OCI-LY3 (cell line): ENCODE data around the gene ATXN7.

Experiments
- H2AFZ ChIP-seq: fragments of 200-600, 300-600 bp; shearing (Covaris generic); 2 replicates; pipeline ENCODE4 v1.6.0; 2014; ENCODE audit warnings: antibody characterized with exemption, low read depth, low read length
- H3K27ac ChIP-seq: fragments of 200-600, 300-600 bp; sonication (generic); 2 replicates; pipeline ENCODE4 v1.5.1; 2014; ENCODE audit warnings: mild to moderate bottlenecking, low read length, moderate library complexity, mixed read lengths
- H3K27me3 ChIP-seq: fragments of 200-600, 300-600 bp; sonication (generic); 2 replicates; pipeline ENCODE4 v1.6.1; 2014; ENCODE audit warnings: low read depth, low read length, mixed read lengths
- H3K36me3 ChIP-seq: fragments of 200-600, 300-600 bp; sonication (generic); replicated peaks from 2 replicates; pipeline ENCODE3; 2014; ENCODE audit warnings: low read depth, low read length, mixed read lengths
- H3K4me1 ChIP-seq: fragments of 300-600, 200-600 bp; sonication (generic); 2 replicates; pipeline ENCODE4 v1.6.1; 2014; ENCODE audit warnings: low read length, mixed read lengths
- H3K4me2 ChIP-seq: fragments of 200-600, 300-600 bp; sonication (generic); 2 replicates; pipeline ENCODE4 v1.6.1; 2014; ENCODE audit warnings: low read length, mixed read lengths
- H3K4me3 ChIP-seq: fragments of 300-600, 200-600 bp; sonication (generic); 2 replicates; pipeline ENCODE4 v1.5.1; 2014; ENCODE audit warnings: antibody characterized with exemption, mild to moderate bottlenecking, low read length, moderate library complexity
- H3K79me2 ChIP-seq: fragments of 300-600, 200-600 bp; shearing (Covaris generic); 2 replicates; pipeline ENCODE4 v1.6.1; 2014; ENCODE audit warnings: mild to moderate bottlenecking, low read length, mixed read lengths
- H3K9ac ChIP-seq: fragments of 300-600, 200-600 bp; shearing (Covaris generic); 2 replicates; pipeline ENCODE4 v1.6.0; 2014; ENCODE audit warnings: mild to moderate bottlenecking, low read length, moderate library complexity
- H3K9me3 ChIP-seq: fragments of 200-600, 300-600 bp; shearing (Covaris generic); 2 replicates; pipeline ENCODE4 v1.6.1; 2014; ENCODE audit warnings: low read length, mixed read lengths; ENCODE audit not compliant: insufficient read depth
- H4K20me1 ChIP-seq: fragments of 200-600, 300-600 bp; sonication (generic); 2 replicates; pipeline ENCODE4 v1.6.1; 2016; ENCODE audit warnings: low read length, mixed read lengths; ENCODE audit not compliant: insufficient read depth
- CTCF ChIP-seq: fragments of 200-600, 300-600 bp; sonication (generic); IDR thresholded peaks from 2 replicates; pipeline ENCODE4 v1.5.1; 2014; ENCODE audit warnings: antibody characterized with exemption, low read length, low read depth
- EZH2phosphoT487 ChIP-seq: fragments of 200-600 bp; shearing (Covaris generic); IDR thresholded peaks from 2 replicates; pipeline ENCODE4 v1.6.1; 2018; ENCODE audit warnings: antibody characterized with exemption, mixed run types, low read depth

ATXN7 gene

GRCh38 chr3:64010199-64010598, 146.5 kb downstream of the ATXN7 start:
- H3K79me2 ChIP-seq: peaks cover 25% of the 10 kb centered on the region

GRCh38 chr3:64011685-64012084, 148.0 kb downstream of the ATXN7 start:
- H3K79me2 ChIP-seq: peaks cover 25% of the 10 kb centered on the region
- TF ChIP-seq EZH2phosphoT487 (no peak), CTCF (no peak)
- H3K4me1 ChIP-seq: peaks cover 23% of the 10 kb centered on the region
- no peak overlapping the region for H2AFZ ChIP-seq
- H3K27ac ChIP-seq: no peak overlapping the region
- peaks cover 12% of the 10 kb centered on the region for H4K20me1 ChIP-seq
- peaks cover 92% of the 10 kb centered on the region for H3K36me3 ChIP-seq
- H3K9me3 ChIP-seq: no peaks in the 10 kb centered on the region
- H3K27me3 ChIP-seq: no peaks in the 10 kb centered on the region
- no peak overlapping the region for H3K4me3 ChIP-seq
- no peak overlapping the region for H3K4me2 ChIP-seq
- H3K9ac ChIP-seq: no peak overlapping the region

More at GRCh38 chr3:64010199-64010598, 146.5 kb downstream of the ATXN7 start:
- H3K36me3 ChIP-seq: peaks cover 97% of the 10 kb centered on the region
- TF ChIP-seq CTCF: no peak
- TF ChIP-seq EZH2phosphoT487: no peak
- H3K9me3 ChIP-seq: no peaks in the 10 kb centered on the region
- H3K4me3 ChIP-seq: no peak overlapping the region
- peaks cover 23% of the 10 kb centered on the region for H3K4me1 ChIP-seq
- H3K27ac ChIP-seq: no peak overlapping the region
- no peak overlapping the region for H3K4me2 ChIP-seq
- H4K20me1 ChIP-seq: peaks cover 12% of the 10 kb centered on the region
- no peak overlapping the region for H3K9ac ChIP-seq
- H2AFZ ChIP-seq: no peak overlapping the region
- H3K27me3 ChIP-seq: no peaks in the 10 kb centered on the region

GRCh38 chr3:64016941-64017620, 153.4 kb downstream of the ATXN7 start:
- Histone ChIP-seq H3K79me2 (peaks cover 38% of the 10 kb centered on the region), H4K20me1 (peaks cover 12% of the 10 kb centered on the region), H3K9ac (no peak overlapping the region)

GRCh38 chr3:64019271-64019670, 155.6 kb downstream of the ATXN7 start:
- no peaks in the 10 kb centered on the region for H3K9me3 ChIP-seq
- no peak overlapping the region for H3K4me3 ChIP-seq
- H3K4me1 ChIP-seq: peaks cover 16% of the 10 kb centered on the region
- H3K79me2 ChIP-seq: peaks cover 38% of the 10 kb centered on the region
- H4K20me1 ChIP-seq: peaks cover 4% of the 10 kb centered on the region; the same call in 1 of the 2 replicates
- peaks cover 7% of the 10 kb centered on the region; the same call in 1 of the 2 replicates for H3K27me3 ChIP-seq
- H2AFZ ChIP-seq: no peak overlapping the region
- peaks cover 62% of the 10 kb centered on the region for H3K36me3 ChIP-seq
- H3K27ac ChIP-seq: no peak overlapping the region
- TF ChIP-seq EZH2phosphoT487 (no peak), CTCF (no peak)
- no peak overlapping the region for H3K4me2 ChIP-seq
- no peak overlapping the region for H3K9ac ChIP-seq

More at GRCh38 chr3:64016941-64017620, 153.4 kb downstream of the ATXN7 start:
- Histone ChIP-seq H2AFZ (no peak overlapping the region), H3K9me3 (no peaks in the 10 kb centered on the region), H3K4me1 (peaks cover 16% of the 10 kb centered on the region), H3K4me2 (no peak overlapping the region), H3K27ac (no peak overlapping the region), H3K4me3 (no peak overlapping the region), H3K36me3 (peaks cover 82% of the 10 kb centered on the region), H3K27me3 (no peaks in the 10 kb centered on the region)
- TF ChIP-seq CTCF (no peak), EZH2phosphoT487 (no peak)
